ENCODE data around the gene CASQ2. TPM values are rescaled to one million over a fixed set of nuclear protein-coding genes. Genes with fewer than 3 reads are reported as not detected.

CASQ2 gene
- total and polyA plus RNA-seq, 9 of the 15 experiments (the other 6 are each of a cell fraction or from before 2014, with no cell fraction given): not detected

DNA sequence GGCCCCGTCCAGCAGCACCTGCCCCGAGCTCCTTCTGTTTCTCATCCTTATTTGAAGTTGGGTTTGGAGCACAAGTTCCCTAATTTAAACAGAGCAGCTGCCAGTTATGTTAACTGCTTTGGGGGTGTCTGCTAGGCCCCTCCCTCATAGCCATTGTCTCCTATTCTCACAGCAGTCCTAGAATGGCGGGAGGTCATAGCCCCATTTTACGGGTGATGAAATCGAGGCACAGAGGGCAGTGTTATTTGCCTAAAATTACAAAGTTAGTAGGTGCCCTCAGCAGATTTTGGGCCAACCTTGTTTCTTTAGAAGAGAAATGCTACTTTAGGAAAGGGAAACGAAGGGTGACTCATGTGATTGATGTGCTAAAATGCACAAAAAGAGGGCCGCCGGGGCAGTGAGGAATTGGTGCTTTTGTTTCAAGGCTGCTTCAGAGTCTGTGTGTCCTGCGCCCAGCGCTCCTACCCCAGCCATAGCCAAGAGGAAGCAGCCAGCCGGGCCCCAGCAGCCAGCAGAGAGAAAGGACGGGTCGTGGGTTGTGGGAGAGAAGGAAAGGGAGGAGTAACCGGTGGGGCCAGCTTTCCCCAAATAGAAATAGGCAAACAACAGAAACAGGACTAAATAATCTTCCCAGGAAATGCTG is 113.7 kb downstream of the CASQ2 start (continued):
- TF ChIP-seq, protein P1, sequence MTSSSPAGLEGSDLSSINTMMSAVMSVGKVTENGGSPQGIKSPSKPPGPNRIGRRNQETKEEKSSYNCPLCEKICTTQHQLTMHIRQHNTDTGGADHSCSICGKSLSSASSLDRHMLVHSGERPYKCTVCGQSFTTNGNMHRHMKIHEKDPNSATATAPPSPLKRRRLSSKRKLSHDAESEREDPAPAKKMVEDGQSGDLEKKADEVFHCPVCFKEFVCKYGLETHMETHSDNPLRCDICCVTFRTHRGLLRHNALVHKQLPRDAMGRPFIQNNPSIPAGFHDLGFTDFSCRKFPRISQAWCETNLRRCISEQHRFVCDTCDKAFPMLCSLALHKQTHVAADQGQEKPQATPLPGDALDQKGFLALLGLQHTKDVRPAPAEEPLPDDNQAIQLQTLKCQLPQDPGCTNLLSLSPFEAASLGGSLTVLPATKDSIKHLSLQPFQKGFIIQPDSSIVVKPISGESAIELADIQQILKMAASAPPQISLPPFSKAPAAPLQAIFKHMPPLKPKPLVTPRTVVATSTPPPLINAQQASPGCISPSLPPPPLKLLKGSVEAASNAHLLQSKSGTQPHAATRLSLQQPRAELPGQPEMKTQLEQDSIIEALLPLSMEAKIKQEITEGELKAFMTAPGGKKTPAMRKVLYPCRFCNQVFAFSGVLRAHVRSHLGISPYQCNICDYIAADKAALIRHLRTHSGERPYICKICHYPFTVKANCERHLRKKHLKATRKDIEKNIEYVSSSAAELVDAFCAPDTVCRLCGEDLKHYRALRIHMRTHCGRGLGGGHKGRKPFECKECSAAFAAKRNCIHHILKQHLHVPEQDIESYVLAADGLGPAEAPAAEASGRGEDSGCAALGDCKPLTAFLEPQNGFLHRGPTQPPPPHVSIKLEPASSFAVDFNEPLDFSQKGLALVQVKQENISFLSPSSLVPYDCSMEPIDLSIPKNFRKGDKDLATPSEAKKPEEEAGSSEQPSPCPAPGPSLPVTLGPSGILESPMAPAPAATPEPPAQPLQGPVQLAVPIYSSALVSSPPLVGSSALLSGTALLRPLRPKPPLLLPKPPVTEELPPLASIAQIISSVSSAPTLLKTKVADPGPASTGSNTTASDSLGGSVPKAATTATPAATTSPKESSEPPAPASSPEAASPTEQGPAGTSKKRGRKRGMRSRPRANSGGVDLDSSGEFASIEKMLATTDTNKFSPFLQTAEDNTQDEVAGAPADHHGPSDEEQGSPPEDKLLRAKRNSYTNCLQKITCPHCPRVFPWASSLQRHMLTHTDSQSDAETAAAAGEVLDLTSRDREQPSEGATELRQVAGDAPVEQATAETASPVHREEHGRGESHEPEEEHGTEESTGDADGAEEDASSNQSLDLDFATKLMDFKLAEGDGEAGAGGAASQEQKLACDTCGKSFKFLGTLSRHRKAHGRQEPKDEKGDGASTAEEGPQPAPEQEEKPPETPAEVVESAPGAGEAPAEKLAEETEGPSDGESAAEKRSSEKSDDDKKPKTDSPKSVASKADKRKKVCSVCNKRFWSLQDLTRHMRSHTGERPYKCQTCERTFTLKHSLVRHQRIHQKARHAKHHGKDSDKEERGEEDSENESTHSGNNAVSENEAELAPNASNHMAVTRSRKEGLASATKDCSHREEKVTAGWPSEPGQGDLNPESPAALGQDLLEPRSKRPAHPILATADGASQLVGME (CRISPR knock-in tag; IDR thresholded peaks at IDR 0.05): 0 out of 2 replicates have a peak, but pooled peaks have one; percentile 31
- TF ChIP-seq, protein P2, sequence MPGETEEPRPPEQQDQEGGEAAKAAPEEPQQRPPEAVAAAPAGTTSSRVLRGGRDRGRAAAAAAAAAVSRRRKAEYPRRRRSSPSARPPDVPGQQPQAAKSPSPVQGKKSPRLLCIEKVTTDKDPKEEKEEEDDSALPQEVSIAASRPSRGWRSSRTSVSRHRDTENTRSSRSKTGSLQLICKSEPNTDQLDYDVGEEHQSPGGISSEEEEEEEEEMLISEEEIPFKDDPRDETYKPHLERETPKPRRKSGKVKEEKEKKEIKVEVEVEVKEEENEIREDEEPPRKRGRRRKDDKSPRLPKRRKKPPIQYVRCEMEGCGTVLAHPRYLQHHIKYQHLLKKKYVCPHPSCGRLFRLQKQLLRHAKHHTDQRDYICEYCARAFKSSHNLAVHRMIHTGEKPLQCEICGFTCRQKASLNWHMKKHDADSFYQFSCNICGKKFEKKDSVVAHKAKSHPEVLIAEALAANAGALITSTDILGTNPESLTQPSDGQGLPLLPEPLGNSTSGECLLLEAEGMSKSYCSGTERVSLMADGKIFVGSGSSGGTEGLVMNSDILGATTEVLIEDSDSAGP (CRISPR knock-in tag; IDR thresholded peaks at IDR 0.05): 0 out of 2 replicates have a peak, but pooled peaks have one; percentile 17
- TF ChIP-seq DMBX1 (CRISPR knock-in tag; IDR thresholded peaks at IDR 0.05; ENCODE audit: borderline replicate concordance): no peak
- peak in 1 of 2 experiments; percentile 8; a peak in 1 of 4 replicates for TF ChIP-seq ZNF639 (CRISPR knock-in tag; conservative IDR thresholded peaks at IDR 0.05 in 1 of 2, IDR thresholded peaks at IDR 0.05 in 1 of 2)
- no peak for TF ChIP-seq GATAD2A (IDR thresholded peaks at IDR 0.05)
- peak; percentile 64; the same call in 1 of the 2 replicates for TF ChIP-seq C11orf30 (IDR thresholded peaks at IDR 0.05; ENCODE audit: low read depth)
- TF ChIP-seq BDP1 (IDR thresholded peaks at IDR 0.05; ENCODE audit: insufficient read depth, insufficient read length): no peak
- TF ChIP-seq, protein P3, sequence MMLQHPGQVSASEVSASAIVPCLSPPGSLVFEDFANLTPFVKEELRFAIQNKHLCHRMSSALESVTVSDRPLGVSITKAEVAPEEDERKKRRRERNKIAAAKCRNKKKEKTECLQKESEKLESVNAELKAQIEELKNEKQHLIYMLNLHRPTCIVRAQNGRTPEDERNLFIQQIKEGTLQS (IDR thresholded peaks at IDR 0.05): peak; percentile 59
- TF ChIP-seq, protein P3 (CRISPR knock-in tag; conservative IDR thresholded peaks at IDR 0.05): no peak
- peak; percentile 61 for TF ChIP-seq MEIS2 (IDR thresholded peaks at IDR 0.05; ENCODE audit: partially characterized antibody)
- TF ChIP-seq, protein P4, sequence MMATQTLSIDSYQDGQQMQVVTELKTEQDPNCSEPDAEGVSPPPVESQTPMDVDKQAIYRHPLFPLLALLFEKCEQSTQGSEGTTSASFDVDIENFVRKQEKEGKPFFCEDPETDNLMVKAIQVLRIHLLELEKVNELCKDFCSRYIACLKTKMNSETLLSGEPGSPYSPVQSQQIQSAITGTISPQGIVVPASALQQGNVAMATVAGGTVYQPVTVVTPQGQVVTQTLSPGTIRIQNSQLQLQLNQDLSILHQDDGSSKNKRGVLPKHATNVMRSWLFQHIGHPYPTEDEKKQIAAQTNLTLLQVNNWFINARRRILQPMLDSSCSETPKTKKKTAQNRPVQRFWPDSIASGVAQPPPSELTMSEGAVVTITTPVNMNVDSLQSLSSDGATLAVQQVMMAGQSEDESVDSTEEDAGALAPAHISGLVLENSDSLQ (IDR thresholded peaks at IDR 0.05): peak; percentile 52

Measured in K562 (cell line).